ENCODE measurements around the gene PDE4D. TPM values are rescaled to one million over a fixed set of nuclear protein-coding genes. Genes with fewer than 3 reads are reported as not detected.

The PDE4D gene
- total RNA-seq, 4 donors from 2014 or later, result 14.7 to 36.3 (median 24.7) TPM

DNA sequence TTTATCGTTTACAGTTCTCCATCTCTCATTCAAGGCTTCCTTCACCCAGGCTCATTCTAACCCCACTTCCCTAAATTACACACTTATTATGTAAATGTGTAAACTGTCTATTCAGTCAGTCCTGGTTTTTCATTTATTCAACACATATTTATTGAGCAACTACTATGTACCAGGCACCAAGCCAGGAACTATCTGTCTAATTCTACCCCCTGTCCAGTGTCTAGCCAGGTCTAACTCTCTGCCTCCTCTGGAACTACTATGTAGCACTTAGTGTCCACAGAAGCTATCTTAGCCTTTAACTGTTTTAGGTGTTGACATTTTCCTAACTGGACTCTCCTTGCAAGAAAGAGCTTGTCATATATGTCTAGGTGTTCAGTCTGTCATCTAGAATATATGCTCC is 56.5 kb downstream of the PDE4D start:
- intact Hi-C loops (cut with DNase I), result no loop called here
- Histone ChIP-seq H3K27ac (no peak overlapping the region), H3K27me3 (no peaks in the 10 kb centered on the region), H3K4me1 (no peaks in the 10 kb centered on the region), H3K36me3 (no peaks in the 10 kb centered on the region), H3K4me3 (replicated peaks in 1 of 3) (no peak overlapping the region), H3K9me3 (no peaks in the 10 kb centered on the region)
- WGBS, 2 donors, result 84 to 91% methylated on average over 1 of the region's 1 CpG
- TF ChIP-seq, protein P1, sequence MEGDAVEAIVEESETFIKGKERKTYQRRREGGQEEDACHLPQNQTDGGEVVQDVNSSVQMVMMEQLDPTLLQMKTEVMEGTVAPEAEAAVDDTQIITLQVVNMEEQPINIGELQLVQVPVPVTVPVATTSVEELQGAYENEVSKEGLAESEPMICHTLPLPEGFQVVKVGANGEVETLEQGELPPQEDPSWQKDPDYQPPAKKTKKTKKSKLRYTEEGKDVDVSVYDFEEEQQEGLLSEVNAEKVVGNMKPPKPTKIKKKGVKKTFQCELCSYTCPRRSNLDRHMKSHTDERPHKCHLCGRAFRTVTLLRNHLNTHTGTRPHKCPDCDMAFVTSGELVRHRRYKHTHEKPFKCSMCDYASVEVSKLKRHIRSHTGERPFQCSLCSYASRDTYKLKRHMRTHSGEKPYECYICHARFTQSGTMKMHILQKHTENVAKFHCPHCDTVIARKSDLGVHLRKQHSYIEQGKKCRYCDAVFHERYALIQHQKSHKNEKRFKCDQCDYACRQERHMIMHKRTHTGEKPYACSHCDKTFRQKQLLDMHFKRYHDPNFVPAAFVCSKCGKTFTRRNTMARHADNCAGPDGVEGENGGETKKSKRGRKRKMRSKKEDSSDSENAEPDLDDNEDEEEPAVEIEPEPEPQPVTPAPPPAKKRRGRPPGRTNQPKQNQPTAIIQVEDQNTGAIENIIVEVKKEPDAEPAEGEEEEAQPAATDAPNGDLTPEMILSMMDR (IDR thresholded peaks at IDR 0.05), result no peak
- no peak for TF ChIP-seq POLR2A (IDR thresholded peaks at IDR 0.05)
- no peak for DNase-seq

DNA sequence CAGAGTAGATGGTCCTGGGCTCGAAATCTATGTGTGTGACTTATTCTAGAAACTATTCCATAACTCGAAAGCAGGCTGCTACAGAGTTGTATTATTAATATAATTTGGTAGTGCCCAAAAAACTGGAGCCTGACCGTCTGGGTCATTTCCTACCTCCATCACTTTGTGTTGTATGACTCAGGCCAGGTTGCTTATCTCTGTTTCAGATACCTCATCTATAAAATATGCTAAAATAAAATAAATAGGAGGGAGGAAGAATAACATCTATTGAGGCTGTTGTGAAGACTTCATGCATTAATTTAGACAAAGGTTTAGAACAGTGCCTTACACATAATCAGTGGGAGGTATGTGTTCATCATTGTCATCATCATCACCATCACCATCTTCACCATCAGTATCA is 57.7 kb downstream of the PDE4D start:
- no peak for TF ChIP-seq POLR2A (IDR thresholded peaks at IDR 0.05)
- TF ChIP-seq, protein P1 (IDR thresholded peaks at IDR 0.05), result no peak
- no peaks in the 10 kb centered on the region for H3K36me3 ChIP-seq
- intact Hi-C loops (cut with DNase I), result no loop called here
- WGBS, 2 donors, result 77 to 83% methylated on average over 3 of the region's 3 CpGs
- H3K4me1 ChIP-seq, result no peaks in the 10 kb centered on the region
- H3K27ac ChIP-seq, result no peak overlapping the region
- H3K4me3 ChIP-seq (replicated peaks in 1 of 3), result no peak overlapping the region
- DNase-seq, result no peak
- no peaks in the 10 kb centered on the region for H3K9me3 ChIP-seq
- H3K27me3 ChIP-seq, result no peaks in the 10 kb centered on the region

DNA sequence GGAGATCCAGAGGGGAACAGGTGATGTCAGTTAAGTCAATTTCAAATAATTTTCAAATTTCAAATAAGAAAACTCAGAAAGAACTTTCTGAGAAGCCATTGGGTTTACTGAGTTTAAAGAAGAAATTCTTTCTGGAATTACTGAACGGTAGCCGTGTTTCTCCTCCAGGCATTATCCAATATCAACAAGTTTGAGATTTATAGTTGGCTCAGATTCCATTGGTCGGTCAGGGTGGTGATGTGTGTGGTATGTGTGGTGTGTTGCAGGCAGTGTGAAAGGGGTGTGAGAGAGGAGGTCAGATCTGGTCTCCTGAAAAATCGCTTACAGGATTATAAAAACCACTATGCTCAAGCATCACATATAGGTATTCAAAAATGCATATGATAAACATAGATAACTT is 60.1 kb downstream of the PDE4D start:
- H3K27me3 ChIP-seq, result no peaks in the 10 kb centered on the region
- no peak for DNase-seq
- no peak for TF ChIP-seq POLR2A (IDR thresholded peaks at IDR 0.05)
- TF ChIP-seq, protein P1 (IDR thresholded peaks at IDR 0.05), result no peak
- H3K4me3 ChIP-seq (replicated peaks in 1 of 3), result no peak overlapping the region
- H3K27ac ChIP-seq, result no peak overlapping the region
- no peaks in the 10 kb centered on the region for H3K36me3 ChIP-seq
- H3K9me3 ChIP-seq, result no peaks in the 10 kb centered on the region
- H3K4me1 ChIP-seq, result no peaks in the 10 kb centered on the region
- intact Hi-C loops (cut with DNase I), result no loop called here
- WGBS, 2 donors, result 66 to 70% methylated on average over 4 of the region's 4 CpGs

DNA sequence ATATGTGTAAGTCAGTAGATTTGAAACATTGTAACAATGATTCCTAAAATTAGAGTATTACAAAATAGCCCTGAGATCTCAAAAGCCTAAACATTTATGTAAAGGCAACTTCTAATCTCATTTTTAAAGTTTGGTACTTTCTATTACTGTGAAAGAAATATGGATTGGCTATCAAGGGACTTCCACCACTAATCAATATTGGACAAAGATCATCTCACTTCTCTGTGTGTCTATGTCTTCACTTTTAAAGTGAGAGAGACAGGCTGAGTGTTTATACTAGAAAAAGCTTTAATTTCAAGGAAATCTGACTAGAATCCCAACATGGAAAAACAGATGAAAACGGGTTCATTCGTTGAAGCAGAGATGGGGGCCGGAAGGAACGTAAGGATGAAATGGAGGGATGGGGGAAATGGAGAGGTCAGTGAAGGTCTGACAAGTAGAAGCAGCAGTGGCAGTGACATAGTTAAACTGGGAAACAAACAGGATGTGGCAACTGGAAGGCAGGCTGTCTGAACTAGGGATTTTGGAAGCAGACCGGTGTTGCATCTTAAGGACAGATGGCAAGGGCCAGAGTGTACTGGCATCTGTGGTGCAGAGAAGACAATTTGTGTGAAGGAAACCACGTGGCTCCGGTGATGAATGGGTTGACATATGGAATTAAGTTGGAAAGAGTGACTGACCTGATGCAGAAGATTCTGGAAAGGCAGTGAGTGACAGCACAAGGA is 60.8 kb downstream of the PDE4D start:
- 67 to 75% methylated on average over 7 of the region's 7 CpGs for WGBS, 2 donors
- H3K36me3 ChIP-seq, result no peaks in the 10 kb centered on the region
- no peaks in the 10 kb centered on the region for H3K4me1 ChIP-seq
- TF ChIP-seq, protein P1 (IDR thresholded peaks at IDR 0.05), result no peak
- TF ChIP-seq POLR2A (IDR thresholded peaks at IDR 0.05), result no peak
- H3K27me3 ChIP-seq, result no peaks in the 10 kb centered on the region
- DNase-seq, result no peak
- intact Hi-C loops (cut with DNase I), result no loop called here
- H3K27ac ChIP-seq, result no peak overlapping the region
- no peak overlapping the region for H3K4me3 ChIP-seq (replicated peaks in 1 of 3)
- H3K9me3 ChIP-seq, result no peaks in the 10 kb centered on the region

DNA sequence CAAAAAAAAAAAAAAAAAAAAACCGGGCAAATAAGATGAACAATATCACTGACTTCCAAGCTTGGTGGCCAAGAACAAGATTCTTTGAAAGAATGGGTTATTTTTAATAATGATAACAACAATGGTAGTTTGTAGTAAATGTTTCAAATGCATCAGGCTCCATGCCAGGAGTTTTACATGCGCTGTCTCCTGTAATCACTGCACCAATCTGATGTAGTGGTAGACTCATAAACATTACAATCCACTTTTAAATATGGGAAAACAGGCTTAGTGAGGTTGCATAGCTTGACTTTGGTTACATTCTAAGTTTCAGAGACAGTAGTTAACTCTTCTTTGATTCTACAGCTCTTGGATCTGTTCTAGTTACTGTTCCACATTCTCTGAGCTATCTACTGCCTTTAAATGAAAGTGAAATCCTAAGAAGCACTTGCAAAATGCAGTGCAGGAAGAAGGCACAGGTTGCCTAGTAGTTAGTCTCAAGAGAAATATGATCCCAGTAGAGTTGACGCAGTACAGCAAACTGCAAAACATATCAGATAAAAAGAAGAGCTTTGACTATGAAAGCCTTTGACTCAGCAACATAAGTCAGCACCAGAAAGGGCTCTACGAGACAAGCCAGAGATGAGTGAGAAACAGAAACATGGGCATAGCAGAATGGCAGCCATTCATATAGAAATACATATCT is 62.1 kb downstream of the PDE4D start:
- intact Hi-C loops (cut with DNase I), result no loop called here
- DNase-seq, result no peak
- TF ChIP-seq POLR2A (IDR thresholded peaks at IDR 0.05), result no peak
- TF ChIP-seq, protein P1 (IDR thresholded peaks at IDR 0.05), result no peak
- 70 to 71% methylated on average over 4 of the region's 4 CpGs for WGBS, 2 donors
- Histone ChIP-seq H3K36me3 (no peaks in the 10 kb centered on the region), H3K27ac (no peak overlapping the region), H3K9me3 (no peaks in the 10 kb centered on the region), H3K4me3 (replicated peaks in 1 of 3) (no peak overlapping the region), H3K4me1 (no peaks in the 10 kb centered on the region), H3K27me3 (no peaks in the 10 kb centered on the region)
